ENCODE measurements around the gene TGM4.
"Not testable (repeated sequence)": the region's sequence is repeated elsewhere in the genome, so short reads cannot be mapped to it uniquely, and the experiment has no call there.

TGM4 gene

GRCh38 chr3:44835684-44836083 is 38.7 kb upstream of the TGM4 start:
- no peak for DNase-seq (ENCODE audit: low read depth)
- no peak overlapping the region for H3K4me3 ChIP-seq (ENCODE audit: low read length)
- no peak for TF ChIP-seq CTCF (conservative IDR thresholded peaks at IDR 0.05; ENCODE audit: low read length)

- no peak overlapping the region for H3K4me3 ChIP-seq (ENCODE audit: low read length)
- no peak for TF ChIP-seq CTCF (conservative IDR thresholded peaks at IDR 0.05; ENCODE audit: low read length)
- DNase-seq (ENCODE audit: low read depth) = no peak
Observed at GRCh38 chr3:44842376-44842775, 32.0 kb upstream of the TGM4 start.

- peak; percentile 35 for DNase-seq (ENCODE audit: low read depth)
- TF ChIP-seq CTCF (conservative IDR thresholded peaks at IDR 0.05; ENCODE audit: low read length) = no peak
- no peak overlapping the region for H3K4me3 ChIP-seq (ENCODE audit: low read length)
Observed at GRCh38 chr3:44845528-44846520, 28.6 kb upstream of the TGM4 start.

GRCh38 chr3:44848634-44849033 is 25.8 kb upstream of the TGM4 start:
- no peak for DNase-seq (ENCODE audit: low read depth)
- no peak for TF ChIP-seq CTCF (conservative IDR thresholded peaks at IDR 0.05; ENCODE audit: low read length)
- no peak overlapping the region for H3K4me3 ChIP-seq (ENCODE audit: low read length)

GRCh38 chr3:44856663-44857062 is 17.7 kb upstream of the TGM4 start:
- not testable (repeated sequence) for DNase-seq (ENCODE audit: low read depth); H3K4me3 ChIP-seq (ENCODE audit: low read length)

- DNase-seq (ENCODE audit: low read depth) = no peak
Observed at GRCh38 chr3:44860117-44860516, 14.3 kb upstream of the TGM4 start.

More at GRCh38 chr3:44860117-44860516, 14.3 kb upstream of the TGM4 start:
- TF ChIP-seq CTCF (conservative IDR thresholded peaks at IDR 0.05; ENCODE audit: low read length) = no peak
- no peak overlapping the region for H3K4me3 ChIP-seq (ENCODE audit: low read length)
